ENCODE results near the gene ABCC1. TPM values are rescaled to one million over a fixed set of nuclear protein-coding genes. Genes with fewer than 3 reads are reported as not detected.

Gene ABCC1
- total RNA-seq, 6 experiments from 2014 or later, result 49.3 to 63.6 (median 57.1) TPM

GRCh38 chr16:16045296-16045695 is 95.9 kb downstream of the ABCC1 start:
- Mint-ChIP-seq H3K27me3 (ENCODE audit: insufficient read depth) (peaks cover 5% of the 10 kb centered on the region), H3K36me3 (ENCODE audit: low read depth) (peaks cover 44% of the 10 kb centered on the region), H3K27ac (peak overlapping the region; percentile 22; the same call in 1 of the 2 replicates), H3K9me3 (no peaks in the 10 kb centered on the region), H3K4me3 (no peak overlapping the region), H3K4me1 (ENCODE audit: low read depth) (peaks cover 11% of the 10 kb centered on the region; the same call in 1 of the 2 replicates)
- no peak for DNase-seq
- TF ChIP-seq CTCF (IDR thresholded peaks at IDR 0.05), result no peak

GRCh38 chr16:16045879-16046278 is 96.5 kb downstream of the ABCC1 start:
- Mint-ChIP-seq H3K27ac (no peak overlapping the region), H3K4me1 (ENCODE audit: low read depth) (peaks cover 11% of the 10 kb centered on the region; the same call in 1 of the 2 replicates), H3K9me3 (no peaks in the 10 kb centered on the region), H3K4me3 (no peak overlapping the region), H3K36me3 (ENCODE audit: low read depth) (peaks cover 45% of the 10 kb centered on the region), H3K27me3 (ENCODE audit: insufficient read depth) (peaks cover 5% of the 10 kb centered on the region)
- TF ChIP-seq CTCF (IDR thresholded peaks at IDR 0.05), result peak; percentile 65
- DNase-seq, result no peak

- no peak for DNase-seq
- H3K9me3 Mint-ChIP-seq, result no peaks in the 10 kb centered on the region
- H3K27me3 Mint-ChIP-seq (ENCODE audit: insufficient read depth), result peaks cover 5% of the 10 kb centered on the region
- H3K27ac Mint-ChIP-seq, result no peak overlapping the region
- no peak for TF ChIP-seq CTCF (IDR thresholded peaks at IDR 0.05)
- H3K4me3 Mint-ChIP-seq, result no peak overlapping the region
- peaks cover 40% of the 10 kb centered on the region for H3K36me3 Mint-ChIP-seq (ENCODE audit: low read depth)
- H3K4me1 Mint-ChIP-seq (ENCODE audit: low read depth), result peaks cover 5% of the 10 kb centered on the region; the same call in 1 of the 2 replicates
Observed at GRCh38 chr16:16047761-16048160, 98.3 kb downstream of the ABCC1 start.

- Mint-ChIP-seq H3K4me1 (ENCODE audit: low read depth) (peaks cover 5% of the 10 kb centered on the region; the same call in 1 of the 2 replicates), H3K36me3 (ENCODE audit: low read depth) (peaks cover 40% of the 10 kb centered on the region), H3K27me3 (ENCODE audit: insufficient read depth) (peaks cover 5% of the 10 kb centered on the region), H3K27ac (no peak overlapping the region), H3K4me3 (no peak overlapping the region), H3K9me3 (no peaks in the 10 kb centered on the region)
- no peak for DNase-seq
- no peak for TF ChIP-seq CTCF (IDR thresholded peaks at IDR 0.05)
Observed at GRCh38 chr16:16048904-16049582, 99.6 kb downstream of the ABCC1 start.

- no peak for TF ChIP-seq CTCF (IDR thresholded peaks at IDR 0.05)
- H3K9me3 Mint-ChIP-seq, result no peaks in the 10 kb centered on the region
- no peak overlapping the region for H3K4me3 Mint-ChIP-seq
- DNase-seq, result no peak
- H3K36me3 Mint-ChIP-seq (ENCODE audit: low read depth), result peaks cover 40% of the 10 kb centered on the region
- peaks cover 5% of the 10 kb centered on the region; the same call in 1 of the 2 replicates for H3K4me1 Mint-ChIP-seq (ENCODE audit: low read depth)
- peaks cover 3% of the 10 kb centered on the region; the same call in 1 of the 2 replicates for H3K27me3 Mint-ChIP-seq (ENCODE audit: insufficient read depth)
- no peak overlapping the region for H3K27ac Mint-ChIP-seq
Observed at GRCh38 chr16:16050106-16050505, 100.7 kb downstream of the ABCC1 start.
